CD4-positive, alpha-beta T cell treated with Interleukin-21 for 1 hour (primary cell): ENCODE data around the gene EHMT1.
"Not testable (repeated sequence)": the region's sequence is repeated elsewhere in the genome, so short reads cannot be mapped to it uniquely, and the experiment has no call there.

Experiments
- DNase-seq: peaks from one replicate; pipeline ENCODE4 v3.0.0-alpha.2; 2020

Gene EHMT1

DNA sequence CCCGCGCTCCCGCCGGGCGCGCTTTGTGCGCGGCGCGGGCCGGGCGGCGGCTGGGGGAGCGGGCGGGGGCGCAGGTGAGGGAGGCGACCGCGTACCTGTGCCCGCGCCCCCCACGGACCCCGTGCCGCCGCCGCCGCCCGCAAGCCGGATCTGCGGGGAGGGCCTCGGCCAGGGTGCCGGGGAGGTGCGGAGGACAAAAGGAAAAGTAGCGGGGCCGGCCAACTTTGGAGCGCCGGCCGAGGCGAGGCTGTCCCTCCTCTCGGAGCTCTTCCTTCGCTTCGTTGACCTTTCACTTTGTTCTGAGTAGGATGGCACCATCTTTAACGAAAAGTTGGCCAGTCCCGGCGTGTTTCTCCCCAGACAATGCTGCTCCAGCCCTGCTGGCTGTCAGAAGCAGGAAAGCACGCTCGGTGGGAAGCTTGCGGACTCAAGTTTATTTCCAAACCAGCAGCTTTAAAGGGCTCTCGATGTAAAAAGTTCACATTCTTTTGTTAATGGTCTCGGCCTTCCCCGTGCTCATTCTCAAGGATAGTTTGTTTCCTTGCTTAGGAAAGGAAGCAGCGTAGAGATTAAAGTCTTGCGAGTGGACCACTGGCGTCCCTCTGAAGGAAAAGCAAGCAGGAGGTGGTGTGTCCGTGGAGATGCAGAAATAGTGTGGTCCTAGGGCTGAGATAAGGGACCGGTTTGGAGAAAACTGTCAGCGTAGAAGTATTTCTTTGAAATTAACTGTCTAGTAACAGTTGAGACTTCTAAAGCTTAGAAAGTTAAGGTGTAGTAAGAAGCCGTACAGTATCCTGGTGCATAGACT lies 639 bp downstream of the EHMT1 start:
- peak; percentile 40 for DNase-seq

DNA sequence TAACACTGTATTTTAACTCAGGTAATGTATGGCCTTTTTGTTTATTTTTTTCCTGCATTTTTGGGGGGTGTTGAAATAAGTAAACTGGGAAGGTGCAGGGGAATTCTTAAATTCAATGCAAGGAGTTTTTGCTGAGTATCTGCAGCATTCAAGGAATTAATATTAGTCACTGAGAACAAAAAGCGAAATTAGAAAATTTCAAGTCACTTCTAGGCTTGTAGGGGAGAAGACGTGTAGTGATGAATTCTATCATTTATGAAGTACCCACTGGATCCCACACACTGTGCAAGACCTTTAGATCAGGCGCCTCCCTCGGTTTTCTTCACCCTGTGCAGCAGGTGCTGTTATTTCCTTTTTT lies 1.2 kb downstream of the EHMT1 start:
- no peak for DNase-seq

DNA sequence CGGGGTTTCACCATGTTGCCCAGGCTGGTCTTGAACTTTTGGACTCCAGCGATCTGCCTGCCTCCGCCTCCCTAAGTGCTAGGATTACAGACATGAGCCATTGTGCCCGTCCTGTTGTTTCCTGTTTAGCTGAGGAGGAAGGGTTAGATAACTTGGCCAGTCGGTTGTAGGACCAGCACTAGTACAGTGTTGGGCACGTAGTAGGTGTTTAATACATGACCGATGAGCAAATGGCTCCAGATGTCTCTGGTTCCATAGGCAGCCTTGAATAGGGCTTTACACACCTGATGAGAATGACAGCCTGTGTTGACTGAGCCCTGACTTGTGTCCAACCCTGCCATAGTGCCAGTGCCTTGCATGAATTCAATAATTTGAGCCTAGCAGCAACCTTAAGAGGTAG lies 1.8 kb downstream of the EHMT1 start:
- DNase-seq = no peak

GRCh38 chr9:137621131-137621757 lies 2.4 kb downstream of the EHMT1 start:
- peak; percentile 41 for DNase-seq

DNA sequence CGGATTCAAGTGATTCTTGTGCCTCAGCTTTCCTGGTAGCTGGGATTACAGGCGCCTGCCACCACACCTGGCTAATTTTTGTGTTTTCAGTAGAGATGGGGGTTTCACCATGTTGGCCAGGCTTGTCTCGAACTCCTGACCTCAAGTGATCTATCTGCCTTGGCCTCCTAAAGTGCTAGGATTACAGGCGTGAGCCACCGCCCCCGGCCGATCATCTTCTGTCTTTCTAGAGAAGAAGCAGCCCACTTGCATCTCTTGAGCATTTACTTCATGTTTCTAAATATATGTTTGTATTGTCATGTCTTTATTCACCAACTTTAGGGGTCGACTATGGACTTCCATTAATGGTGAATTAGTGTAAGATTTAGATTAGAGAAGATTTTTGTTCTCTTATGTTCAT lies 3.4 kb downstream of the EHMT1 start:
- not testable (repeated sequence) for DNase-seq

DNA sequence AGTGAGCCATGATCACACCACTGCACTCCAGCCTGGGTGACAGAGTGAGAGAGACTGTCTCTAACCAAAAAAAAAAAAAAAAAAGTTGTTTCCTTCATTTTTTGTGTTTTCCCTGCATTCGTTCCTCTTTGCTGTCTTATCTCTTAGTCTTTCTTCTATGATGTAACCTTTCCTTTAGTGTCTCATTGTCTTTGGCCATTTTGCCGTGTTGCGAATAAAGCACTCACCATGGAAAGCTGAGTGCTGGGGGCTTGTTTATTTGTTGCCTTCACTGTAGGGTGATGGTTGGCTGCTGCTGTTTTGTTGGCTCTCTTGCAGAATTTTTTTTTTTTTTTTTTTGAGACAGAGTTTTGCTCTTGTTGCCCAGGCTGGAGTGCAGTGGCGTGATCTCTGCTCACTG lies 7.7 kb downstream of the EHMT1 start:
- no peak for DNase-seq

DNA sequence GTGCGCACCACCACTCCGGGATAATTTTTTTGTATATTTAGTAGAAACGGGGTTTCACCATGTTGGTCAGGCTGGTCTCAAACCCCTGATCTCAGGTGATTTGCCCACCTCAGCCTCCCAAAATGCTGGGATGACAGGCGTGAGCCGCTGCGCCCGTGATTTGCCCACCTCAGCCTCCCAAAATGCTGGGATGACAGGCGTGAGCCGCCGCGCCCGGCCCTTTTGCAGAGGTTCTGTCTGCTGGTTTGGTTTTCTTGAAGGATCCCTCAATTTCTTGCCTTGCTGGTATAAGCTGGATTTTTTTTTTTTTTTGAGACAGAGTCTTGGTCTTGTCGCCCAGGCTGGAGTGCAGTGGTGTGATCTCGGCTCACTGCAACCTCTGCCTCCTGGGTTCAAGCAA lies 8.6 kb downstream of the EHMT1 start:
- DNase-seq = not testable (repeated sequence)

DNA sequence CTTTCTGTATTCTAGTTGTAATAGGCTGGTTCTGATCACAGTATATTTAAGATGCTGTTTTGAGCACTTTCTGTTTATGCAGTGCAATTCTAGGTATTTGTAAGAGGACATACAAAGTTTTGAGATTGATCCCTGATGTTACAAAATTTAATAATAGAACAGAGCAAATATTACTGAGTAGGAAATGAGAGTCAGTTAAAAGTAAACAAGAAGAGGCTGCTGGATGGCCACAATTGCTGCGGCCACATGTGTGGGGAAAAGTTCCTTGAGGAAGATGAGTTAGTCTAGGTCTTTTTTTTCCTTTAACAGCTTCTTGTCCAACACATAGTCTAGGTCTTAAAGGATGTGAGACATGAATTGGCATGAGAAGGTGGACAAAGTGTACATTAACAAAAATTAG lies 11.3 kb downstream of the EHMT1 start:
- DNase-seq = no peak

GRCh38 chr9:137630679-137631078 lies 11.9 kb downstream of the EHMT1 start:
- DNase-seq = no peak

DNA sequence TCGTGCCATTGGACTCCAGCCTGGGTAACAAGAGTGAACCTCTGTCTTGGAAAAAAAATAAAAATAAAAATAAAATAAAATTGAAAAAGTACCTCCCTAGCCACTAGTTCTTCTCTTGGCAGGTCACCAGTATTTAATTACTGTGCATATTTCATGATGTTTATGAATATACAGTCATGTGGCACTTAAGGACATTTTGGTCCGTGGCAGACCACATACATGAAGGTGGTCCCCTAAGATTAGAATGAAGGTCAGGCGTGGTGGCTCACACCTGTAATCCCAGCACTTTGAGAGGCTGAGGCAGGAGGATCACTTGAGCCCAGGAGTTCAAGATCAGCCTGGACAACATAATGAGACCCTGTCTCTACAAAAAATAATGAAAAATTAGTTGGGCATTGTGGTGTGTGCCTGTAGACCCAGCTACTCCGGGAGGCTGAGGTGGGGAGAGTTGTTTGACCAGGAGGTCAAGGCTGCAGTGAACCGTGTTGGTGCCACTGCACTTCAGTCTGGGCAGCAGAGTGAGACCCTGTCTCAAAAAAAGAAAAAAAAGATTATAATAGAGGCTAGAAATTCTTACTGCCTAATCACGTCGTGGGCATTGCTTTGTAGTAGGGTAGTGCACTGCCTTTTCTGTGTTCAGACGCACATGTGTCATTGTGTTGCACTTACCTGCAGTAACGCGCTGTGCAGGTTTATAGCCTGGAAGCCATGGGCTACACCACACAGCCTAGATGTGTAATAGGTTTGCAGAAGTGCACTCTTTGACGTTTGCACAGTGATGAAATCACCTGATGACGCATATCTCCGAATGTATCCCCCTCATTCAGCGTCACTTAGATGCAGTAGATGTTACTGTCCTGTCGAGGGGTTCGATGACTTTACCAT lies 12.8 kb downstream of the EHMT1 start:
- DNase-seq = no peak

DNA sequence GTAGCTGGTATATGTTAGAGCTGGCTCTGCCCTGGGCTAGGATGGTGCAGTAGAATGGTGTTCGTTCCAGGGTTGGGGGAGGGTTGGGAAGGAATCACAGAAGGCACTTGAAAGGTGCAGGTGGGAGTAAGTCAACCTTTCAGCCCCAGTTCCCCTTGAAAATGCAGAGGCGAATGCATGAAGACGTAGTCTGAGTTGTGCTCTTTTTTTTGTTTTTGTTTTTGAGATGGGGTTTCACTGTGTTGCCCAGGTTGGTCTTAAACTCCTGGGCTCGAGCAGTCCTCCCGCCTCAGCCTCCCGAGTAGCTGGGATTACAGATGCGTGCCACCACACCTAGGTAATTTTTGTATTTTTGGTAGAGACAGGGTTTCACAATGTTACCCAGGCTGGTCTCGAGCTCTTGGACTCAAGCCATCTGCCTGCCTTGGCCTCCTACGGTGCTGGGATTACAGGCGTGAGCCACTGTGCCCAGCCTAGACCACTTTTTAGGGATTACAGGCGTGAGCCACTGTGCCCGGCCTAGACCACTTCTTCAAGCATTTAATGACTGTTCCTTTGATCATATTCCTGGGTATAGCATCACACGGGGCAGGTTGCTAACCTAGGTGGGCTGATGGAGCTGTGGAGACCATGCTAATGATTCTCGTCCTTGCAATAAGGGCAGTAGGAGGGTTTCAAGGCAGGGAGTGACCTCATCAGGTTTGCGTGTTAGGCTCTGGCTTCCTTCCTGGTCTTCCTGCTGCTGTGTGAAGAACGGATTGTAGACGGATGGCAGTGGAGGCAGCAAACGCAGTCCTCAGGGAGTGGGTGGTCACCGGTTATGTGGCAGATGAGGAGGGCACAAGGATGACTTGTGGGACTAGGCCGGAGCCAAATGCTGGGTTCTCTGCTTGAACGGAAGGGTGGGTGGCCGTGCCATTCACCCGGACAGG lies 13.7 kb downstream of the EHMT1 start:
- no peak for DNase-seq

DNA sequence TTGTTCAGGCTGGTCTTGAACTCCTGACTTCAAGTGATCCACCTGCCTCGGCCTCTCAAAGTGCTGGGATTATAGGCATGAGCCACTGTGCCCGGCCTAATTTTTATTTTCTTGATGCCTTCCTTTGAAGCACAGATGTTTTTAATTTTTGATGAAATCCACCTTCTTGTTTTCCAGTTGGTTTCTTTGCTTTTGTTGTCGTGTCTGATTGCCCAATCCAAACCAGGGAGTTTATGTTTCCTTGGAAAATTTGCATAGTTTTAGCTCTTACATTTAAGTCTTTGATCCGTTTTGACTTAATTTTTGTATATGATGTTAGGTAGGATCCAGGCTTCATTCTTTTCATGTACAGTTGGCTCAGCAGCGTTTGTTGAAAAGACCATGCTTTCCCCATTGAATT lies 15.2 kb downstream of the EHMT1 start:
- no peak for DNase-seq

GRCh38 chr9:137638680-137639079 lies 19.9 kb downstream of the EHMT1 start:
- DNase-seq = no peak

GRCh38 chr9:137639303-137640051 lies 20.7 kb downstream of the EHMT1 start:
- DNase-seq = peak; percentile 39

- DNase-seq = no peak
Observed at GRCh38 chr9:137640862-137641261, 22.1 kb downstream of the EHMT1 start.

- DNase-seq = no peak
Observed at GRCh38 chr9:137642118-137642601, 23.4 kb downstream of the EHMT1 start.

DNA sequence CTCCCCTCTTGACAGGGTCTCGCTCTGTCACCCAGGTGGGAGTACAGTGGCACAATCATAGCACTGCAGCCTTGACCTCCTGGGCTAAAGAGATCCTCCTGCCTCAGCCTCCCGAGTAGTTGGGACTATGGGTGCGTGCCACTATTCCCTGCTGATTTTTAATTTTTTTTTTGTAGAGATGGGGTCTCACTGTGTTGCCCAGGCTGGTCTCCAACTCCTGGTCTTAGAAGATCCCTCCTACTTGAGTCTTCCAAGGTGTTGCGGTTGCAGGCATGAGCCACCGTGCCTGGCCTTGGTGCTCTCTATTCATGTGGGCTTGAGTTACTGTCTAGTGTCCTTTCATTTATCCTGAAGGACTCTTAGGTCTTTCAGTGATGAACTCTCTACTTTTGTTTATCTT lies 24.1 kb downstream of the EHMT1 start:
- DNase-seq = no peak

GRCh38 chr9:137643921-137644320 lies 25.1 kb downstream of the EHMT1 start:
- DNase-seq = no peak

GRCh38 chr9:137645211-137645610 lies 26.4 kb downstream of the EHMT1 start:
- DNase-seq = no peak

DNA sequence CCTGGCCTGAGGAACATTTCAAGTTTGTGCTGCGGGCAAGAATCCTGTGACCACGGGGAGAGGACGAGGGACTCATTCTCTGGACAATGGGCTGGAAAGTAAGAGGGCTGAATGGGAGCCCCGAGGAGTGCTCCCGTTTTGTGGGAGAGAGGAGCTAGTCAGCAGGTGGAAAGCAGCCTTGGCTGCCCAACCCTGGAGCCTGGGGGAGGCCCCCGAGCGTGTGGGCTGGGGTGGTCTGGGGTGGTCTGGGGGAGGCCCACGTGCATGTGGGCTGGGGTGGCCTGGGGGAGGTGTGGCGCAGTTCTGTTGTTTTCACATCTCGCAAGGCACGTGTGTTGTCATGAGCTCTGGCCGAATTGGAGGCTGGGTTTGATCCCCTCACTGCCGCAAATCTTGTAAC lies 27.5 kb downstream of the EHMT1 start:
- DNase-seq = no peak

DNA sequence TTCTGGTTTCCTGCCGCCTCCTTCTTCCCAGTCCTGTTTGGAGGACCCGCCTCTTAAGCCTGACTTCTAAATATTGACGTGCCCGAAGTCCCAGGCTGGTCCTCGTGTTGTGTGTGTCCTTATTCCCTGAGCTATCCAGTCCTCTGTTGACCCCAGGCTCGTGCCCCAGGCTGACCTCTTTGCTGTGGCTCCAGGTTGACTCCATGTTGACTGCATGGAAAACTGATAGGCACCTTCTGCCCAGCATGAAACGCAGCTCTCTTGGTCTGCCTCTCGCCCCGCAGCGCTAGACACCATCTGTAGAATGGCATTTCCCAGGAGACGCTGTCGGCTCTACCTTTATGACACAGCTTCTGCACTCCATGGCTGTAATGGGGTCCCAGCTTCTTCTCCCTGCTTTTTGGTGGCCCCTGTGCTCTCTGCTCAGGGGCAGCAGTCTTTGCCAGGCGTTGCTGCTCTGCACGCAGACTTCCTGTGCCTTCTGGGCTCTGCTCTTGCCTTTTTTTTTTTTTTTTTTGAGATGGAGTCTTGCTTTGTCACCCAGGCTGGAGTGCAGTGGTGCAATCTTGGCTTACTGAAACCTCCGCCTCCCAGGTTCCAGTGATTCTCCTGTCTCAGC lies 28.4 kb downstream of the EHMT1 start:
- DNase-seq = no peak
